Chondrocyte (in vitro differentiated cells): ENCODE data around the gene PNLIP. TPM values are rescaled to one million over a fixed set of nuclear protein-coding genes. Genes with fewer than 3 reads are reported as not detected.

Experiments
- DNase-seq: peaks from one replicate; pipeline ENCODE4 v3.0.0; 2021; ENCODE audit warnings: mixed read lengths, low spot score
- H3K27ac Mint-ChIP-seq: one replicate; pipeline ENCODE4 v1.8.0; 2021; ENCODE audit warnings: mild to moderate bottlenecking, moderate library complexity, mixed read lengths; ENCODE audit not compliant: unreplicated experiment
- H3K27me3 Mint-ChIP-seq: 2 replicates; pipeline ENCODE4 v1.8.0; 2021; ENCODE audit warnings: low read depth, mixed read lengths
- H3K36me3 Mint-ChIP-seq: 2 replicates; pipeline ENCODE4 v1.8.0; 2021; ENCODE audit warnings: low read depth, mixed read lengths
- H3K4me1 Mint-ChIP-seq: 2 replicates; pipeline ENCODE4 v1.8.0; 2021; ENCODE audit warnings: low read depth, mild to moderate bottlenecking, mixed read lengths
- H3K4me3 Mint-ChIP-seq: one replicate; pipeline ENCODE4 v1.8.0; 2021; ENCODE audit warnings: mild to moderate bottlenecking, moderate library complexity, mixed read lengths; ENCODE audit not compliant: unreplicated experiment
- H3K9me3 Mint-ChIP-seq: 2 replicates; pipeline ENCODE4 v1.8.0; 2021; ENCODE audit warnings: low read depth, mixed read lengths
- total RNA-seq: library from RNA; stranded (reverse); gene quantifications from 3 replicates; pipeline ENCODE4 v1.2.1, GENCODE V29; 2021
- TF ChIP-seq, protein P1 (sequence below): fragments of 200-600 bp; sonication (generic); IDR thresholded peaks from 2 replicates; pipeline ENCODE4 v1.5.0; 2021; ENCODE audit warnings: antibody characterized with exemption, mild to moderate bottlenecking, moderate library complexity

Gene PNLIP
- total RNA-seq, 1 donor from 2014 or later: not detected

DNA sequence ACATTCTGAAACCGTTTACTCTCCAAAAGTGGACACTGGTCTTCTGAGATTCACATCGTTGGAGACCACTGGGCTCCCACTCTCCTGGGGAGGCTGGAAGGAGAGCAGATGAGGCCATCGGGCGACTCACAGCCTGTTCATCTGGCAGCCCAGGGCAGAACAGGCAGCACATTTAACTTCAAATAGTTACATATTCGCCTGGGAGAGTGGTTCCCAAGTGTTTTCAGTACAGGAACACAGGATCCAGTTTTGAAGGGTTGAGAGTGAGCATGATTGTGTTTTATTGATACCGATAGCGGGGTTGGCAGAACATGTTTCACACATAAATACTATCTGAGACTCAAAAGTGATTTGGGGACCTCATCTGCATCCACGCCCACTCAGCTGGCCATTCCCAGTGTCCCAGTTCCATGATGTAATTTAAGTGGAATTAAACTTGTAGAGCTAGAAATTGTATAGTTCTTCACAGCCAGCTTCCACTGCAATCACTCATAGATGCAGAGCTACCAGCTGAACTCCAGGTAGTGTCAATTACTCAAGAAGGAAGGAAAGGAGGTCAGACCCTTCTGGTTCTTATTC, 22.8 kb upstream of the PNLIP start:
- Mint-ChIP-seq H3K27me3 (peaks cover 13% of the 10 kb centered on the region), H3K4me1 (peaks cover 3% of the 10 kb centered on the region), H3K9me3 (no peaks in the 10 kb centered on the region), H3K4me3 (no peak overlapping the region), H3K27ac (no peak overlapping the region), H3K36me3 (no peaks in the 10 kb centered on the region)
- TF ChIP-seq, protein P1, sequence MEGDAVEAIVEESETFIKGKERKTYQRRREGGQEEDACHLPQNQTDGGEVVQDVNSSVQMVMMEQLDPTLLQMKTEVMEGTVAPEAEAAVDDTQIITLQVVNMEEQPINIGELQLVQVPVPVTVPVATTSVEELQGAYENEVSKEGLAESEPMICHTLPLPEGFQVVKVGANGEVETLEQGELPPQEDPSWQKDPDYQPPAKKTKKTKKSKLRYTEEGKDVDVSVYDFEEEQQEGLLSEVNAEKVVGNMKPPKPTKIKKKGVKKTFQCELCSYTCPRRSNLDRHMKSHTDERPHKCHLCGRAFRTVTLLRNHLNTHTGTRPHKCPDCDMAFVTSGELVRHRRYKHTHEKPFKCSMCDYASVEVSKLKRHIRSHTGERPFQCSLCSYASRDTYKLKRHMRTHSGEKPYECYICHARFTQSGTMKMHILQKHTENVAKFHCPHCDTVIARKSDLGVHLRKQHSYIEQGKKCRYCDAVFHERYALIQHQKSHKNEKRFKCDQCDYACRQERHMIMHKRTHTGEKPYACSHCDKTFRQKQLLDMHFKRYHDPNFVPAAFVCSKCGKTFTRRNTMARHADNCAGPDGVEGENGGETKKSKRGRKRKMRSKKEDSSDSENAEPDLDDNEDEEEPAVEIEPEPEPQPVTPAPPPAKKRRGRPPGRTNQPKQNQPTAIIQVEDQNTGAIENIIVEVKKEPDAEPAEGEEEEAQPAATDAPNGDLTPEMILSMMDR: no peak
- DNase-seq: no peak

DNA sequence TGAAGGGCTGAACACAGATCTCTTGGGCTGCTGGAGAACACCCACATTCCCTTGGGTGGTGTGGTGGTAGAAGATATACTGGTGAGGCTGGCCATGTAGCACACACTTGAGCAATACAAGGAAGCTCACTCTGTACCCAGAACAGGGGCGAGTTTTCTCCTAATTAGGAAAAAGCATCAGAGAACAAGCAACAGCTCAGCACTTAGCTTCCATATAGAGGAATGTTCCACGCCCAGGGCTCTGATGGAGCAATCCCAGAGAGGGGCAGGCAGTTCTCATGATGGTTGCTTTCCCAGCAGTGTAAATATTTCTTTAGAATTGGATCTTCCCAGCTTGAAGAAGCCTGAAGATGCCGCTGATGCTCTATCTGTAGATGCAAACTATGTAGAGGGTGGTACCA, 21.0 kb upstream of the PNLIP start:
- Mint-ChIP-seq H3K36me3 (no peaks in the 10 kb centered on the region), H3K9me3 (no peaks in the 10 kb centered on the region), H3K4me3 (no peak overlapping the region)

DNA sequence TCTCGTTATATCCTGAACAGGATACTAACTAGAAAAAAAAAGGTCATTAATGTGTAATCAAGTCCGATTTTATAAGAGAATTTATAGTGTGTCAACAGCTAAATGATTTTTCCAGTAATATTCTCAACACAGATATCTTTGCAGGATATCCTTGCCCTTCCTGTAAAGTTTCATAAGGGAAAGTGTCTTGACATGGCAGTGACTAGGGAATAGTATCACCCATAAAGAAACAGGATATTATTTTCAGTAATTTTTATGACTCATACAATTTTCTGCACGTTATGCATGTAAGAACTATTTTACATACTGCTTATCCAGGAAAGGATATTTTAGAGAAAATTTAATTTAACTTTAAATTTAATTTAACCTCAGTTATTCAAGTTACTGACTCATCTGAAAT, 19.5 kb upstream of the PNLIP start:
- TF ChIP-seq, protein P1: no peak
- H3K27ac Mint-ChIP-seq: no peak overlapping the region
- H3K27me3 Mint-ChIP-seq: peaks cover 9% of the 10 kb centered on the region
- peaks cover 3% of the 10 kb centered on the region for H3K4me1 Mint-ChIP-seq
- no peak overlapping the region for H3K4me3 Mint-ChIP-seq
- peaks cover 2% of the 10 kb centered on the region for H3K36me3 Mint-ChIP-seq
- no peak for DNase-seq
- H3K9me3 Mint-ChIP-seq: peaks cover 7% of the 10 kb centered on the region

More for the DNA sequence above, 21.0 kb upstream of the PNLIP start:
- peaks cover 3% of the 10 kb centered on the region for H3K4me1 Mint-ChIP-seq
- H3K27me3 Mint-ChIP-seq: peaks cover 9% of the 10 kb centered on the region
- DNase-seq: no peak
- H3K27ac Mint-ChIP-seq: no peak overlapping the region
- TF ChIP-seq, protein P1: no peak

DNA sequence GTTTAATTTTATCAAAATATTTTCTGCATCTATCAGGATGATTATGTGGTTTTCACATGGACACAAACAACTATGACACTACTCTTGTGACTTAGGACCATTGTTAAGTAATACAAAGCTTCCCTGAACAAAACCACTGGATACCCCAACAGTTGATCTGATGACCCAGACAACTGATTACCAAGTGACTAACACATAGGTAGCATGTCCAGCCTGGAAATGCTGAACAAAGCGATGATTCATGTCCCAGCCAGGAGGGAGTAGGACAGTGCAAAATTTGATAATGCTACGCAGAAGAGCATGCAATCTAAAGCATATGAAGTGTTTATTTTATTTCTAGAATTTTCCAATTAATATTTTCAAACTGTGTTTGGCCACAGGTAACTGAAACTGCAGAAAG, 8.9 kb upstream of the PNLIP start:
- H3K4me1 Mint-ChIP-seq: no peaks in the 10 kb centered on the region

DNA sequence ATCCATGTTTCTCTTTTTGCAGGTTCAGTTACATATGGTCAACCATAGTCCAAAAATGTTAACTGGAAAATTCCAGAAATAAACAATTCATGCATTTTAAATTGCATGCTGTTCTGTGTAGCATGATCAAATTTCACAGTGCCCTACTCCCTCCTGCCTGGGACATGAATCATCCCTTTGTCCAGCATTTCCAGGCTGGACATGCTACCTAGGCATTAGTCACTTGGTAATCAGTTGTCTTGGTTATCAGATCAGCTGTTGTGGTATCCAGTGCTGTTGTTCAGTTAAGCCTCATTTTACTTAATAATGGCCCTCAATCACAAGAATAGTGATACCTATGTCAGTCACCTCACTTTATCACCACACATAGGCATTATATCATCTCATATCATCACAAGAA, 7.3 kb upstream of the PNLIP start:
- Mint-ChIP-seq H3K27me3 (peaks cover 3% of the 10 kb centered on the region), H3K36me3 (no peaks in the 10 kb centered on the region), H3K27ac (no peak overlapping the region), H3K4me1 (no peaks in the 10 kb centered on the region), H3K4me3 (no peak overlapping the region), H3K9me3 (peaks cover 16% of the 10 kb centered on the region)
- DNase-seq: no peak
- TF ChIP-seq, protein P1: no peak

More for the DNA sequence above, 8.9 kb upstream of the PNLIP start:
- Mint-ChIP-seq H3K9me3 (peaks cover 16% of the 10 kb centered on the region), H3K4me3 (no peak overlapping the region), H3K27ac (no peak overlapping the region), H3K36me3 (no peaks in the 10 kb centered on the region), H3K27me3 (peaks cover 8% of the 10 kb centered on the region)
- no peak for DNase-seq
- TF ChIP-seq, protein P1: no peak
